B cell (primary cell): ENCODE measurements around the gene MGST1. TPM values are rescaled to one million over a fixed set of nuclear protein-coding genes. Genes with fewer than 3 reads are reported as not detected.

Experiments
- ATAC-seq: fragments of 200-7000 bp; cut with Tn5 transposase; one replicate; pipeline ENCODE4 v1.10.0; 2021; ENCODE audit warnings: low read depth, mild to moderate bottlenecking, moderate number of reproducible peaks, moderate library complexity
- CTCF ChIA-PET: fragments of 350-600 bp; sonication (Branson Sonifier 250); formaldehyde crosslinking; loops from one replicate; lab custom pipeline; 2021; ENCODE audit warnings: antibody characterized with exemption, inconsistent platforms; lab: Charles Lee
- POLR2A ChIA-PET: fragments of 350-600 bp; sonication (Branson Sonifier 250); formaldehyde crosslinking; loops from one replicate; lab custom pipeline; 2021; ENCODE audit warnings: antibody characterized with exemption; lab: Charles Lee
- DNase-seq: peaks from one replicate; pipeline ENCODE4 v3.0.0; 2013
- H2AFZ ChIP-seq: 2 replicates; pipeline ENCODE4 v1.6.1; 2012; ENCODE audit warnings: mild to moderate bottlenecking, low read depth, low read length; ENCODE audit not compliant: insufficient read depth, poor library complexity, severe bottlenecking
- H3K27ac ChIP-seq, 2 donors: 1 replicate in 1 of 2; 2 replicates in 1 of 2; pipeline ENCODE4 v1.5.1; 2012 to 2013; ENCODE audit warnings: low read length in 2 of 2, mild to moderate bottlenecking in 2 of 2, moderate library complexity in 1 of 2
- H3K27me3 ChIP-seq, 4 experiments: fragments of 200-600 bp in 1 of 4; sonication (generic) in 1 of 4; replicated peaks in 1 of 4; 1 replicate in 2 of 4; 2 replicates in 2 of 4; pipeline versions ENCODE4 v1.6.1 to v1.7.0; 2013 to 2016; ENCODE audit warnings: low read length in 3 of 4, mild to moderate bottlenecking in 2 of 4, mixed read lengths in 1 of 4, moderate library complexity in 1 of 4; ENCODE audit not compliant: insufficient read depth in 4 of 4, control insufficient read depth in 3 of 4; ENCODE audit errors: control extremely low read depth in 1 of 4
- H3K36me3 ChIP-seq, 2 experiments: replicated peaks in 1 of 2; 1 replicate in 1 of 2; 2 replicates in 1 of 2; pipeline versions ENCODE4 v1.6.1 to v1.7.1; 2013; ENCODE audit warnings: low read length in 1 of 2; ENCODE audit not compliant: insufficient read depth in 2 of 2, control insufficient read depth in 1 of 2; ENCODE audit errors: control extremely low read depth in 1 of 2, extremely low read depth in 1 of 2
- H3K4me1 ChIP-seq, 2 donors: fragments of 200-600 bp in 1 of 2; sonication (generic) in 1 of 2; 1 replicate in 1 of 2; 2 replicates in 1 of 2; pipeline versions ENCODE4 v1.5.1 to v1.6.1; 2013 to 2017; ENCODE audit warnings: low read length in 2 of 2; ENCODE audit not compliant: control insufficient read depth in 2 of 2, insufficient read depth in 2 of 2
- H3K4me2 ChIP-seq: replicated peaks from 2 replicates; pipeline ENCODE3; 2012; ENCODE audit warnings: mild to moderate bottlenecking, low read depth, low read length; ENCODE audit not compliant: poor library complexity, severe bottlenecking
- H3K4me3 ChIP-seq, 5 experiments: fragments of 200-600 bp in 1 of 5; sonication (generic) in 1 of 5; 1 replicate in 3 of 5; 2 replicates in 2 of 5; pipeline versions ENCODE4 v1.5.1 to v1.7.0; 2011 to 2016; ENCODE audit warnings: low read length in 4 of 5, mild to moderate bottlenecking in 4 of 5, low read depth in 2 of 5, control low read depth in 1 of 5, moderate library complexity in 1 of 5; ENCODE audit not compliant: insufficient read depth in 1 of 5; ENCODE audit errors: control extremely low read depth in 1 of 5, extremely low read depth in 1 of 5
- H3K79me2 ChIP-seq: fragments of 200-600 bp; sonication (generic); one replicate; pipeline ENCODE4 v1.6.0; 2016; ENCODE audit warnings: low read length; ENCODE audit not compliant: control insufficient read depth, insufficient read depth
- H3K9ac ChIP-seq: fragments of 200-600 bp; sonication (generic); 2 replicates; pipeline ENCODE4 v1.6.1; 2017; ENCODE audit warnings: mild to moderate bottlenecking, low read length, moderate library complexity
- H3K9me3 ChIP-seq, 3 donors: one replicate each; pipeline versions ENCODE4 v1.6.1 to v1.7.1; 2013; ENCODE audit warnings: low read length in 2 of 3; ENCODE audit not compliant: control insufficient read depth in 2 of 3, insufficient read depth in 1 of 3; ENCODE audit errors: control extremely low read depth in 1 of 3
- H4K20me1 ChIP-seq: 2 replicates; pipeline ENCODE4 v1.6.0; 2012; ENCODE audit warnings: mild to moderate bottlenecking, low read length; ENCODE audit not compliant: insufficient read depth, control insufficient read depth, poor library complexity, severe bottlenecking
- H3K27ac Mint-ChIP-seq: one replicate; pipeline ENCODE4 v1.8.0; 2021; ENCODE audit warnings: mixed read lengths
- H3K27me3 Mint-ChIP-seq: one replicate; pipeline ENCODE4 v1.8.0; 2021; ENCODE audit warnings: mixed read lengths
- H3K4me1 Mint-ChIP-seq: one replicate; pipeline ENCODE4 v1.8.0; 2021; ENCODE audit warnings: mixed read lengths
- H3K4me3 Mint-ChIP-seq: one replicate; pipeline ENCODE4 v1.8.0; 2021; ENCODE audit warnings: mixed read lengths
- H3K9me3 Mint-ChIP-seq: one replicate; pipeline ENCODE4 v1.8.0; 2022; ENCODE audit warnings: mixed read lengths; ENCODE audit not compliant: insufficient read depth
- EZH2 ChIP-seq: IDR thresholded peaks from 2 replicates; pipeline ENCODE4 v1.6.1; 2012; ENCODE audit warnings: borderline replicate concordance, low read depth, mild to moderate bottlenecking, moderate library complexity, low read length; ENCODE audit not compliant: insufficient read depth, poor library complexity, severe bottlenecking
- WGBS: methylation state at CpG from one replicate; pipeline ENCODE4 v1.1.5; 2013; ENCODE audit warnings: missing lambda C conversion rate; ENCODE audit not compliant: insufficient coverage; 5-methylcytosine and 5-hydroxymethylcytosine counted together
- intact Hi-C: fragments of 100-400 bp; cut with micrococcal nuclease; formaldehyde crosslinking; loops from one replicate; pipeline ENCODE4 v1.10.0; 2022
- polyA plus RNA-seq: library from polyadenylated mRNA; depleted of rRNA; stranded (reverse); fragments of >200 nt; gene quantifications from 2 replicates; pipeline ENCODE4 v1.2.3, GENCODE V29; 2012
- total RNA-seq, 2 donors: library from RNA; stranded (reverse); fragments of 120-200 nt in 1 of 2; gene quantifications; 1 replicate in 1 of 2; 2 replicates in 1 of 2; pipeline versions ENCODE4 v1.2.3 to v1.2.4, GENCODE V29; 2013 to 2022
- TF ChIP-seq, protein P1 (sequence below): fragments of 200-600 bp; IDR thresholded peaks from one replicate; pipeline ENCODE4 v1.8.0; 2022; ENCODE audit warnings: antibody characterized with exemption, mild to moderate bottlenecking

Gene MGST1
- total and polyA plus RNA-seq, 2 donors (not counting 1 experiment from before 2014, with no cell fraction given): 0.25 TPM; not detected in 1

GRCh38 chr12:16324772-16325171, 22.7 kb upstream of the MGST1 start:
- no peak overlapping the region for H2AFZ ChIP-seq
- ATAC-seq: no peak
- no peak overlapping the region for H3K4me3 ChIP-seq
- no peak for DNase-seq
- intact Hi-C loops: no loop called here
- H3K79me2 ChIP-seq: no peaks in the 10 kb centered on the region
- no peaks in the 10 kb centered on the region for H4K20me1 ChIP-seq
- ChIA-PET POLR2A (no interaction called here), CTCF (no interaction called here)
- H3K27ac Mint-ChIP-seq: no peak overlapping the region
- H3K27me3 ChIP-seq: no peaks in the 10 kb centered on the region
- H3K36me3 ChIP-seq: no peaks in the 10 kb centered on the region
- H3K9ac ChIP-seq: no peak overlapping the region
- peaks cover 11% of the 10 kb centered on the region for H3K9me3 Mint-ChIP-seq
- no peak overlapping the region for H3K4me2 ChIP-seq
- no peaks in the 10 kb centered on the region for H3K4me1 Mint-ChIP-seq
- H3K4me1 ChIP-seq: no peaks in the 10 kb centered on the region
- peaks cover 0 to 8% (median 4%) of the 10 kb centered on the region in 3 donors for H3K9me3 ChIP-seq
- no CpG with 5 or more reads among the region's 3 CpGs for WGBS
- TF ChIP-seq, protein P1, sequence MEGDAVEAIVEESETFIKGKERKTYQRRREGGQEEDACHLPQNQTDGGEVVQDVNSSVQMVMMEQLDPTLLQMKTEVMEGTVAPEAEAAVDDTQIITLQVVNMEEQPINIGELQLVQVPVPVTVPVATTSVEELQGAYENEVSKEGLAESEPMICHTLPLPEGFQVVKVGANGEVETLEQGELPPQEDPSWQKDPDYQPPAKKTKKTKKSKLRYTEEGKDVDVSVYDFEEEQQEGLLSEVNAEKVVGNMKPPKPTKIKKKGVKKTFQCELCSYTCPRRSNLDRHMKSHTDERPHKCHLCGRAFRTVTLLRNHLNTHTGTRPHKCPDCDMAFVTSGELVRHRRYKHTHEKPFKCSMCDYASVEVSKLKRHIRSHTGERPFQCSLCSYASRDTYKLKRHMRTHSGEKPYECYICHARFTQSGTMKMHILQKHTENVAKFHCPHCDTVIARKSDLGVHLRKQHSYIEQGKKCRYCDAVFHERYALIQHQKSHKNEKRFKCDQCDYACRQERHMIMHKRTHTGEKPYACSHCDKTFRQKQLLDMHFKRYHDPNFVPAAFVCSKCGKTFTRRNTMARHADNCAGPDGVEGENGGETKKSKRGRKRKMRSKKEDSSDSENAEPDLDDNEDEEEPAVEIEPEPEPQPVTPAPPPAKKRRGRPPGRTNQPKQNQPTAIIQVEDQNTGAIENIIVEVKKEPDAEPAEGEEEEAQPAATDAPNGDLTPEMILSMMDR: no peak
- no peak for TF ChIP-seq EZH2
- H3K27ac ChIP-seq: no peak overlapping the region
- H3K27me3 Mint-ChIP-seq: no peaks in the 10 kb centered on the region
- no peak overlapping the region for H3K4me3 Mint-ChIP-seq

GRCh38 chr12:16325426-16325825, 22.0 kb upstream of the MGST1 start:
- CTCF ChIA-PET: no interaction called here
- H3K27me3 ChIP-seq: no peaks in the 10 kb centered on the region
- ATAC-seq: no peak
- no peak for TF ChIP-seq EZH2
- TF ChIP-seq, protein P1: no peak
- POLR2A ChIA-PET: no interaction called here
- no peaks in the 10 kb centered on the region for H3K4me1 ChIP-seq
- DNase-seq: no peak
- no peak overlapping the region for H2AFZ ChIP-seq
- peaks cover 0 to 8% (median 4%) of the 10 kb centered on the region in 3 donors for H3K9me3 ChIP-seq
- H3K9ac ChIP-seq: no peak overlapping the region
- no peaks in the 10 kb centered on the region for H3K79me2 ChIP-seq
- H3K4me1 Mint-ChIP-seq: no peaks in the 10 kb centered on the region
- no peaks in the 10 kb centered on the region for H3K36me3 ChIP-seq
- H3K4me2 ChIP-seq: no peak overlapping the region
- no peaks in the 10 kb centered on the region for H4K20me1 ChIP-seq
- no peaks in the 10 kb centered on the region for H3K27me3 Mint-ChIP-seq
- no peak overlapping the region for H3K4me3 ChIP-seq
- intact Hi-C loops: no loop called here
- 4% methylated on average over 3 of the region's 3 CpGs for WGBS
- H3K27ac ChIP-seq: no peak overlapping the region
- no peak overlapping the region for H3K27ac Mint-ChIP-seq
- peaks cover 11% of the 10 kb centered on the region for H3K9me3 Mint-ChIP-seq
- H3K4me3 Mint-ChIP-seq: no peak overlapping the region
